GM19395 (cell line): Measurements from ENCODE around the gene APOA1.
"Not testable (repeated sequence)": the region's sequence is repeated elsewhere in the genome, so short reads cannot be mapped to it uniquely, and the experiment has no call there.

ENCODE experiments used
- ATAC-seq: cut with Tn5 transposase; IDR thresholded peaks from one replicate; pipeline ENCODE4 v1.9.1; 2021; ENCODE audit warnings: mild to moderate bottlenecking, moderate library complexity; ENCODE audit not compliant: unreplicated experiment

The APOA1 gene

DNA sequence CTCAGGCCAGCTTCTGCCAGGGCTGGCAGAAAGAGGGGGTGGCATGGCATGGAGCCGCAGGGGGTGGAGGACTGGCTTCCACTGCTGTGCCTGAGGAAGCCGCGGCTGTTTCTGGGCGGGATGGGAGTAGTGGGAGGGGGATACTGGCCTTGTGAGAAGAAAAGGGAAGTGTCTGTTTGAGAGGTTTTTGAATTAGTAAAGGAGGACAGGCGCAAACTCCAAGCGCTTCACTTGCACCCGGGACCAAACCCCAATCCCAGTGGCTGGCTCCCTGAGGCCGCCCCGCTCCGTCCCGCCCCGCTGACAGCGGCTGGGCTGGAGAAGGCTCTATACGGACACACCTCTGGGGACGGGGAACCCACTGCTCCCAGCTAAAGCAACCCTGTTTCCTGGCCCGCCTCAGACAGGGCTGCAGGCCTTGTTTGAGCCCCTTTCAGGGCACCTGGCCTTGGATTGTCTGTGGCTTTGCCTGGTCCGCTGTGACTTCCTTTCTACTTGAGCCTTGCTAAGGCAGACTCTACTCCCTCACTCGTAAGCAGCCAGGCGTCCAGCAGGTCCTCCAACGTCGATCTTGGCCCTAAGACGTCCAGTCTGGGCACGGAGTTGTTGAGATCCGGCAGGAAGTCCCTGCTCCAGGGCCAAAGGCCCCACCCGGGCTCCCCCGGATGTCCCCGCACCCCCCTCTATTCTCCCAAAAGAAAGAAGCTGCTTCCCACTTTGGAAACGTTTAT is 2.2 kb downstream of the APOA1 start:
- ATAC-seq: peak; percentile 23

DNA sequence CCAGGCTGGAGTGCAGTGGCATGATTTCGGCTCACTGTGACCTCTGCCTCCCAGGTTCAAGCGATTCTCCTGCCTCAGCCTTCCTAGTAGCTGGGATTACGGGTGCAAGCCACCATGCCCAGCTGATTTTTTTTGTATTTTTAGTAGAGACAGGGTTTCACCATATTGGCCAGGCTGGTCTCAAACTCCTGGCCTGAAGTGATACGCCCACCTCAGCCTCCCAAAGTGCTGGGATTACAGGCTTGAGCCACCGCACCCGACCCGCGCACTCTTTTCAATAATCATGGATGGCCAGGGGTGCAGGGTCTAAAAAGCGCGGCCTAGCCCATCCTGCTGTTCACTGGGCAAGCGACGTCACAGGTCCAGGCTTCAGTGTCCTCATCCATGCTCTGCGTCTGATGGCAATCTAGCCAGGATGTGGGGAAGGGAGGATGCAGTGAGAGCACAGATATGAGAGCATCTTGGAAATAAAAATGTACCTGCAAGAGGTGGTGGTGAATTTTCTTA is 2.8 kb downstream of the APOA1 start:
- ATAC-seq: not testable (repeated sequence)

DNA sequence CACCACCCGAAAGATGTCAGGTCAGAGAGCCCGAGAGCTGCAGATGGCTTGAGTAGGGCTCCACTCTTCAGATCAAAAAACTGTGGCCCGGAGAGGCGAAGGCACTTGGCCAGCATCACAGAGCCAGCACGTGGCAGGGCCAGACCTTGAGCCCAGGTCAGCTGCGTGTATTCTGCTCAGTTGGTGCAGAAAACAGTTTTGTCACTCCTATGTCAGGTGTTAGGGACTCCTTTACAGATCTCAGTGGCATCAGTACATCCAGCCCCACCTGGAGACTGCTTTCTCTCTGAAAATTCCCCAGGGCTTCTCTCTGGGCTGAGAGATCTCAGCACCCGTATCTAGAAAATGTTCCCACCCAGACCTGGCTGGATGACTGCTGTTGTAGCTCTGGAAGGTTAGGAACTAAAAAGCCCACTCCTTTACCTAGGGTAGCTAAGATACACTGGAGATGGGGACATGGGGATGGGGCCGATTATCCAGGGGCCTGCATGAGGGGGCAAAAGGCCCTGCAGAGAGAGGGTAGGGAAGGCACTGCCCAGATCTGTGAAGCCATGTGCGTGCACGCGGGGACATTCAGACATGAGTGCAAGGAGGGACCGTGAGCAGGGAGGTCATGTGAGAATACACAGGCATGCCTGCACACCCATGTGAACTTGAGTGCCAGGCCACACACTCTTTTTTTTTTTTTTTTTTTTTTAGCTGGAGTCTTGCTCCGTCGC is 3.4 kb downstream of the APOA1 start:
- no peak for ATAC-seq

DNA sequence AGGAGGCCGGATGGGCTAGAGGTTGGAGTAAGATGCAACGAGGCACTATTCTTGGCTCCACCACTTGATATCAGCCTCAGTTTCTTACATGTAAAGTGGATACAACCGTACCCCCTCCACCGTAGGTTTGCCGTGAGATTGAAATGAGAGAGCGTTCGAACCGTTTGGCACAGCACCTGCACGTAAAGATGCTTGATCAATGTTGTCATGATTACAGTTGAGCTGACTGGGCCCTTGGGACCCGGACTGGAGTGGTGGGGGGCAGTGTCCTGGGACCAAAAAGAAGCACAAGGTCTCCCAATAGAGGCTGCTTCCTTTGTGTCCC is 4.0 kb downstream of the APOA1 start:
- no peak for ATAC-seq

DNA sequence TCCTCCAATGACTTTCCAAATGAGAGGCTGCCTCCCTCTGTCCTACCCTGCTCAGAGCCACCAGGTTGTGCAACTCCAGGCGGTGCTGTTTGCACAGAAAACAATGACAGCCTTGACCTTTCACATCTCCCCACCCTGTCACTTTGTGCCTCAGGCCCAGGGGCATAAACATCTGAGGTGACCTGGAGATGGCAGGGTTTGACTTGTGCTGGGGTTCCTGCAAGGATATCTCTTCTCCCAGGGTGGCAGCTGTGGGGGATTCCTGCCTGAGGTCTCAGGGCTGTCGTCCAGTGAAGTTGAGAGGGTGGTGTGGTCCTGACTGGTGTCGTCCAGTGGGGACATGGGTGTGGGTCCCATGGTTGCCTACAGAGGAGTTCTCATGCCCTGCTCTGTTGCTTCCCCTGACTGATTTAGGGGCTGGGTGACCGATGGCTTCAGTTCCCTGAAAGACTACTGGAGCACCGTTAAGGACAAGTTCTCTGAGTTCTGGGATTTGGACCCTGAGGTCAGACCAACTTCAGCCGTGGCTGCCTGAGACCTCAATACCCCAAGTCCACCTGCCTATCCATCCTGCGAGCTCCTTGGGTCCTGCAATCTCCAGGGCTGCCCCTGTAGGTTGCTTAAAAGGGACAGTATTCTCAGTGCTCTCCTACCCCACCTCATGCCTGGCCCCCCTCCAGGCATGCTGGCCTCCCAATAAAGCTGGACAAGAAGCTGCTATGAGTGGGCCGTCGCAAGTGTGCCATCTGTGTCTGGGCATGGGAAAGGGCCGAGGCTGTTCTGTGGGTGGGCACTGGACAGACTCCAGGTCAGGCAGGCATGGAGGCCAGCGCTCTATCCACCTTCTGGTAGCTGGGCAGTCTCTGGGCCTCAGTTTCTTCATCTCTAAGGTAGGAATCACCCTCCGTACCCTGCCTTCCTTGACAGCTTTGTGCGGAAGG is 4.8 kb downstream of the APOA1 start:
- no peak for ATAC-seq

DNA sequence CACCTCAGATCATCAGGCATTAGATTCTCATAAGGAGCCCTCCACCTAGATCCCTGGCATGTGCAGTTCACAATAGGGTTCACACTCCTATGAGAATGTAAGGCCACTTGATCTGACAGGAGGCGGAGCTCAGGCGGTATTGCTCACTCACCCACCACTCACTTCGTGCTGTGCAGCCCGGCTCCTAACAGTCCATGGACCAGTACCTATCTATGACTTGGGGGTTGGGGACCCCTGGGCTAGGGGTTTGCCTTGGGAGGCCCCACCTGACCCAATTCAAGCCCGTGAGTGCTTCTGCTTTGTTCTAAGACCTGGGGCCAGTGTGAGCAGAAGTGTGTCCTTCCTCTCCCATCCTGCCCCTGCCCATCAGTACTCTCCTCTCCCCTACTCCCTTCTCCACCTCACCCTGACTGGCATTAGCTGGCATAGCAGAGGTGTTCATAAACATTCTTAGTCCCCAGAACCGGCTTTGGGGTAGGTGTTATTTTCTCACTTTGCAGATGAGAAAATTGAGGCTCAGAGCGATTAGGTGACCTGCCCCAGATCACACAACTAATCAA is 5.6 kb downstream of the APOA1 start:
- ATAC-seq: no peak

DNA sequence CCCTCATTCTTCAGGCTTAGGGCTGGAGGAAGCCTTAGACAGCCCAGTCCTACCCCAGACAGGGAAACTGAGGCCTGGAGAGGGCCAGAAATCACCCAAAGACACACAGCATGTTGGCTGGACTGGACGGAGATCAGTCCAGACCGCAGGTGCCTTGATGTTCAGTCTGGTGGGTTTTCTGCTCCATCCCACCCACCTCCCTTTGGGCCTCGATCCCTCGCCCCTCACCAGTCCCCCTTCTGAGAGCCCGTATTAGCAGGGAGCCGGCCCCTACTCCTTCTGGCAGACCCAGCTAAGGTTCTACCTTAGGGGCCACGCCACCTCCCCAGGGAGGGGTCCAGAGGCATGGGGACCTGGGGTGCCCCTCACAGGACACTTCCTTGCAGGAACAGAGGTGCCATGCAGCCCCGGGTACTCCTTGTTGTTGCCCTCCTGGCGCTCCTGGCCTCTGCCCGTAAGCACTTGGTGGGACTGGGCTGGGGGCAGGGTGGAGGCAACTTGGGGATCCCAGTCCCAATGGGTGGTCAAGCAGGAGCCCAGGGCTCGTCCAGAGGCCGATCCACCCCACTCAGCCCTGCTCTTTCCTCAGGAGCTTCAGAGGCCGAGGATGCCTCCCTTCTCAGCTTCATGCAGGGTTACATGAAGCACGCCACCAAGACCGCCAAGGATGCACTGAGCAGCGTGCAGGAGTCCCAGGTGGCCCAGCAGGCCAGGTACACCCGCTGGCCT is 7.1 kb downstream of the APOA1 start:
- no peak for ATAC-seq

DNA sequence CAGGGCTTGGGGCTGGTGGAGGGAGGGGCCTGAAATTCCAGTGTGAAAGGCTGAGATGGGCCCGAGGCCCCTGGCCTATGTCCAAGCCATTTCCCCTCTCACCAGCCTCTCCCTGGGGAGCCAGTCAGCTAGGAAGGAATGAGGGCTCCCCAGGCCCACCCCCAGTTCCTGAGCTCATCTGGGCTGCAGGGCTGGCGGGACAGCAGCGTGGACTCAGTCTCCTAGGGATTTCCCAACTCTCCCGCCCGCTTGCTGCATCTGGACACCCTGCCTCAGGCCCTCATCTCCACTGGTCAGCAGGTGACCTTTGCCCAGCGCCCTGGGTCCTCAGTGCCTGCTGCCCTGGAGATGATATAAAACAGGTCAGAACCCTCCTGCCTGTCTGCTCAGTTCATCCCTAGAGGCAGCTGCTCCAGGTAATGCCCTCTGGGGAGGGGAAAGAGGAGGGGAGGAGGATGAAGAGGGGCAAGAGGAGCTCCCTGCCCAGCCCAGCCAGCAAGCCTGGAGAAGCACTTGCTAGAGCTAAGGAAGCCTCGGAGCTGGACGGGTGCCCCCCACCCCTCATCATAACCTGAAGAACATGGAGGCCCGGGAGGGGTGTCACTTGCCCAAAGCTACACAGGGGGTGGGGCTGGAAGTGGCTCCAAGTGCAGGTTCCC is 7.8 kb downstream of the APOA1 start, which contains the start of gene APOC3:
APOC3 (plus strand) TSS at position 383 of the 659 bp plus-strand sequence. CDS start 676 bp downstream, outside the sequence.
- no peak for ATAC-seq

DNA sequence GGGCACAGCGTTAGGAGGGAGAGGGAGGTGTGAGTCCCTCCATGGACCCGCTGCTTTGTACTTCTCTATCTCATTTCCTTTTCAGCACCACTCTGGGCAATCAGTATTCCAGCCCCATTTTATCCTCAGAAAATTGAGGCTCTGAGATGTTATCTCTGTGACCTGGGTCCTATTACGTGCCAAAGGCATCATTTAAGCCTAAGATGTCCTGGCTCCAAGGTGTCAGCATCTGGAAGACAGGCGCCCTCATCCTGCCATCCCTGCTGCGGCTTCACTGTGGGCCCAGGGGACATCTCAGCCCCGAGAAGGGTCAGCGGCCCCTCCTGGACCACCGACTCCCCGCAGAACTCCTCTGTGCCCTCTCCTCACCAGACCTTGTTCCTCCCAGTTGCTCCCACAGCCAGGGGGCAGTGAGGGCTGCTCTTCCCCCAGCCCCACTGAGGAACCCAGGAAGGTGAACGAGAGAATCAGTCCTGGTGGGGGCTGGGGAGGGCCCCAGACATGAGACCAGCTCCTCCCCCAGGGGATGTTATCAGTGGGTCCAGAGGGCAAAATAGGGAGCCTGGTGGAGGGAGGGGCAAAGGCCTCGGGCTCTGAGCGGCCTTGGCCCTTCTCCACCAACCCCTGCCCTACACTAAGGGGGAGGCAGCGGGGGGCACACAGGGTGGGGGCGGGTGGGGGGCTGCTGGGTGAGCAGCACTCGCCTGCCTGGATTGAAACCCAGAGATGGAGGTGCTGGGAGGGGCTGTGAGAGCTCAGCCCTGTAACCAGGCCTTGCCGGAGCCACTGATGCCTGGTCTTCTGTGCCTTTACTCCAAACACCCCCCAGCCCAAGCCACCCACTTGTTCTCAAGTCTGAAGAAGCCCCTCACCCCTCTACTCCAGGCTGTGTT is 8.5 kb downstream of the APOA1 start:
- ATAC-seq: no peak

DNA sequence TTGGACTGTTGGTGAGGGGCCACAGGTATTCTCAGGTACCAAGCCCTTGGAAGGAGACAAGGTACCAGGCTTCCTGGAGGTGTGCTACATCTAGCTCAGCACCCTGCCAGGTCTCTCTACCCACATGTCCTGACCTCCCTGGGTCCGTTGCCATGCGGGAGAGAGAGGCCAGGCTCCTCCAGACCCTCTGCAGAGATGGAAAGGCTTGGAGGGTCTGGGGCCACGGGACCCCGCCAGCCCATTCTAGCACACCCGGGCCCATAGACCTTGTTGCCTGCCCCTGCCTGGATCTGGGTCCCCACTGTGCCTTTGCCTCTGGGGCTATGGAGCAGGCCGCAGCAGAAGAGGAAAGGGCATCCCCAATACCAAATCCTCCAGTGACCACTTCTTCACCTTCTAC is 10.0 kb downstream of the APOA1 start:
- no peak for ATAC-seq

DNA sequence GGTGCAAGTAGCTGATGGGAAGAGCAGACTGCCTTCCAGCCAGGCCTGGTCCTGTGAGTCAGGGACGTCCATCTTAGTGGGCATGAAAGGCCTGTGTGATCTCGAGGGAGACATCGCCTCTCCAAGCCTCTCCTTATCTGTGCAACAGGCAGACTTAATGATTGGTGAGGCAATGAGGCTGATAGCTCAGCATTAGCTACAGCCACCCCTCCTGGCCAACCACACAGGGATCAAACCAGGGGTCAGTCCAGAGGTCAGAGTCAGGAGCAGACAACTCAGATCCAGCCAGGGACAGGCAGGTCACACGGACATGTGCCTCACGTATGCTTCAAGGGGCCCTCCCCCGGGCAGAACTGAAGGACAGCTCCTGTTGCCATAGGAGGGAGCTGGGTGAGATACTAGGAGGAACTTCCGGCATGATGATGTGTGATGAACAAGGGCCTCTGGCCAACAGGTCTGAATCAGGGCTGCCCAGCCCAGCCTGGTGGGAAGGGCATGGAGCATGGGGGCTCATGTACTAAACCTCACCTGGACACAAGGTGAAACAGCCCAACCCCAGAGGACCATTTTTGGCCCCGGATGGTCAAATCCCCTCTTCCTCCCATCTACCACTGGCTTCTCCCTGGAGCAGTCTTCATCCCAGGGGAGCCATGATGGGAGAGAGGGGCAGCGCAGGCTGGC is 10.5 kb downstream of the APOA1 start:
- ATAC-seq: no peak

DNA sequence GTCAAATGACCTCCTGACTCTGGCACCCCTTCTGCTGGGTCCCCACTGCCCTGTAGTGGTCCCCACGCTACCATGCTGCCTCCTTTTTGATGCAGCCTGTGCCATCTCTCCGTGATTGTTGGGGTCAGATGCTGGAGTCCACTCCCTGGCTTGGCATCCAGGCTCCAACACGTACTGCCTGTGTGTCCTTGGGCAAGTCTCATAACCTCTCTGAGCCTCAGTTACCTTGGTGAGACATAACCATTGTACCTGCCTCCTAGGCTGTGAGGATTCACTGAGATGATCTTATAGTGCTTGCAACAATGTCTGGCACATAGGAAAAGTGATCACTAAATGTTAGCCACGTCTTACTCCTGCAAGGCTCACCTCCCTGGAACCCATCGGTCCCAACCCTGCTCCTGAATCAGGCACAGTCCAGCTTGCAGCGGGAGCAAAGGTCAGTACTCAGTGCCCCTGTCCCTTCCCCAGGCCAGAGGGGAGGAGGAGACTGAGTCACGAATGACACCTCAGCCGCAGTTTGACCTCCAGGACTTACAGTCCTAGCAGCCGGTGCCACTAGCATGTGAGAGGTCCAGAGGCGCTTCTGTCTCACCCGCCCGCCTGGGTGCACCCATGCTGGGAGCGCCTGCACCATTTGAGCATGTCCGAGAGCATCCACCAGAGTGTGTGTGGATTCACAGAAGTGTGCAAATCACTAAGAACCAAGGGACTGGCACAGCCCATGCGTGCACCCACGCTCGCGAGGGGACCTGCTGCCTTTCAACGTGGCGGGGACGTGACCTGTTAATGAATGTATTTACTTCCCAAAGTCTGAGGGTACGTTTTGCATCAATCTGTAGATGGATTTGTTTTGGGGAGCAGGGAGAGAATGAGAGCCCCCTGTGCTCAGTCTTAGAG is 11.3 kb downstream of the APOA1 start:
- ATAC-seq: no peak

DNA sequence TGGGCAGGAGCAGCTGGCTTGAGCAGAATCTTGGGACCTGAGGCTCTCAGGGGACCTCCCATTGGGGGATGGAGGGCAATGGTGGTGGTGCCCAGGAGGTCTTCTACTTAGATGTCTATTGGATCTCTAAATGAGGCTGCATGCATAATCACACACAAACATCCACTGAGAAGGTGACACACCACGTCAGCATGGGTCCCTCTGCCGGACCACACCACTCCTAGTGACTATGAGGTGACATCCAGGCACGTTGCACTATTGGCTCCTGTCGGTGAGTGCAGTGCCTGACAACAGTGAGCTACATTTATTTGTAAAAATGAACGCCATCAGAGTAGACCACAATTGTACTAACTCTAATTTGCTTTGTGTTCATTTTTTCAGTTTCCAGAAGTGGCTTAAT is 12.0 kb downstream of the APOA1 start:
- no peak for ATAC-seq

DNA sequence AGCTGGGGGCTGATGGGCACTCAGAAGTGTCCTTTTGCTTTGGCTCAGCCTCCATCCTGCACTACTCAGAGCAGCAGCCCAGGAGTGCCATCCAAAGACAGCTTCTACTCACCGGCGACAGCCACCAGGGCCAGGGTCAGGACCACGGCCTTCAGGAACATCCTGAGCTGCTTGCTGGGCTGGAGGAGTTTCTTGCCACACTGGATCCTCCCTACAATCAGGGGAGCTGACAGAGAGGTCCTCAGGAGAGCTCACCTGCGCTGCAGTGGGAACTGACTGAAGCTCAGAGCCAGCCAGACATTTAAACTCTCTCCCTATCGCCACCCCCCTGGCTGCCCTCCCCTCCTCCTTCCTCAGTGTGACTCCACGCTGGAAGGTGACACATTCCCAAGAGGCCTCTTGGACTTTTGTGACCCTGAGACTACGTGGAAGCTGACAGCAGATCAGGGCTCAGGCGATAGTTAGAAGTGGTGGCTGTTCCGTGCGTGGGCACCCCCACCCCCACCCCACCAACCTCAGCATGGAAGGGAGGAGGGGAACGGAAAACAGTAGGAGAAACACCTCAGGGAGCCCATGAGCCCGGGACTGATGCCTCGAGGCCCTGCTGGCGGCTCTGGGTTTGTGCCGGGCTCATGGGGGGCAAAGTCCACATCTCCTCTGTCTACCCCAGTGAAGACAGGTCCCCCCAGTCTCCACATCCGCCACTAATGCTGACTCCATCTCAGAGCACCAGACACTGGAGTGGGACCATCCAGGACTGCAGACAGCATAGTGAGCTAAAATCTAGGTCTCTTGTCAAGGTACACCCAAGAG is 14.2 kb downstream of the APOA1 start, which contains the start of gene APOA4:
APOA4 (minus strand) TSS at position 274 of the 813 bp plus-strand sequence; CDS start at position 161, 113 bp downstream.
- ATAC-seq: no peak

DNA sequence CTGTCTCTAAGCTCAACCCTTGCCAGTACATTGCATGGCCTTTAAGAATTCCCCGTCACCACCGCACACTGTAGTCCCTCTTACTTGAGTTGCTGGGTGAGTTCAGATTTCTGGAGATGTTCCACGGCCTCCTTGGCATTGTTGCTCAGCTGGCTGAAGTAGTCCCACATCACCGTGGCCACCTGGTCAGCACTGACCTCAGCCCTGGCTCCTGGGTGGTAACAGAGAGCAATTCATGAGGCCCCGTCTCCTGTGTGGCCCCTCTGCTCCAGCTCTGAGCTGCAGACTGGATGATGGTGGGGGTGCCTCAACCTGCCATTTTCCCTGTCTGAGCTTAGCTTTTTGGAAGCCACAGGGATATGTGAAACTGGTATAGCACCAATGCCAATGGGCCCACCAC is 14.8 kb downstream of the APOA1 start:
- no peak for ATAC-seq
